ENCODE measurements around the gene LSG1. TPM values are rescaled to one million over a fixed set of nuclear protein-coding genes. Genes with fewer than 3 reads are reported as not detected.

Gene LSG1
- total and polyA plus RNA-seq, 2 experiments from 2014 or later = 49.2 to 57.1 TPM

- no peak for TF ChIP-seq REST (IDR thresholded peaks at IDR 0.05; ENCODE audit: unreplicated experiment)
Observed at GRCh38 chr3:194696702-194697101, 24.7 kb upstream of the LSG1 start (continued).

- Histone ChIP-seq H2AFZ (no peak overlapping the region), H3F3A (replicated peaks; ENCODE audit: low read depth) (no peaks in the 10 kb centered on the region; the same call in 1 of the 2 replicates), H3K9me2 (ENCODE audit: insufficient read depth) (0 out of 2 replicates have a peak, but pooled peaks cover 5% of the 10 kb centered on the region), H3K27me3 (ENCODE audit: insufficient read depth) (peaks cover 10% of the 10 kb centered on the region), H3K4me1 (ENCODE audit: insufficient read depth) (peaks cover 14% of the 10 kb centered on the region), H3K36me3 (ENCODE audit: insufficient read depth) (no peaks in the 10 kb centered on the region), H3K27ac (ENCODE audit: low read depth) (no peak overlapping the region), H3K79me2 (replicated peaks; ENCODE audit: insufficient read depth) (no peaks in the 10 kb centered on the region), H3K4me3 (no peak overlapping the region), H3K4me2 (no peak overlapping the region), H4K20me1 (replicated peaks; ENCODE audit: insufficient read depth) (no peaks in the 10 kb centered on the region)
- H3K27ac Mint-ChIP-seq = no peak overlapping the region
- peaks cover 11% of the 10 kb centered on the region for H3K27me3 Mint-ChIP-seq (ENCODE audit: insufficient read depth, low read depth, poor library complexity)
- ATAC-seq (no peak), DNase-seq (ENCODE audit: low spot score) (no peak)
- no peak overlapping the region for H3K4me3 Mint-ChIP-seq
- peaks cover 25% of the 10 kb centered on the region for H3K4me1 Mint-ChIP-seq
- H3K9me3 Mint-ChIP-seq = no peaks in the 10 kb centered on the region
- no peaks in the 10 kb centered on the region; the same call in 2 of the 3 replicates for H3K36me3 Mint-ChIP-seq (ENCODE audit: low read depth)
- TF ChIP-seq POLR2AphosphoS5 (IDR thresholded peaks at IDR 0.05; ENCODE audit: low read depth) = no peak
- no peak for TF ChIP-seq CTCF (conservative IDR thresholded peaks at IDR 0.05; ENCODE audit: low read depth in 2 of 2)
- no peak for TF ChIP-seq REST (IDR thresholded peaks at IDR 0.05; ENCODE audit: unreplicated experiment)
- no peak for TF ChIP-seq ETS1 (IDR thresholded peaks at IDR 0.05)
- no peak for TF ChIP-seq ZNF331 (CRISPR knock-in tag; IDR thresholded peaks at IDR 0.05; ENCODE audit: low read depth)
Observed at GRCh38 chr3:194691481-194692283, 19.7 kb upstream of the LSG1 start.
